ENCODE data around the gene PLSCR1.
"Not testable (repeated sequence)": the region's sequence is repeated elsewhere in the genome, so short reads cannot be mapped to it uniquely, and the experiment has no call there.

Gene PLSCR1

GRCh38 chr3:146502887-146503460, 41.4 kb downstream of the PLSCR1 start:
- H3K27me3 ChIP-seq (ENCODE audit: insufficient read depth, insufficient read length), result no peaks in the 10 kb centered on the region
- H3K36me3 ChIP-seq (ENCODE audit: insufficient read depth, insufficient read length, low read length), result no peaks in the 10 kb centered on the region
- no peak overlapping the region for H3K4me3 ChIP-seq (ENCODE audit: insufficient read length, low read depth)
- TF ChIP-seq YY1 (IDR thresholded peaks at IDR 0.05; ENCODE audit: insufficient read depth, insufficient read length) (no peak), ZNF274 (IDR thresholded peaks at IDR 0.05; ENCODE audit: low read depth, low read length) (no peak)
- no peak overlapping the region for H3K9ac ChIP-seq (ENCODE audit: insufficient read length, low read depth)
- H3K4me1 ChIP-seq (ENCODE audit: insufficient read depth, insufficient read length), result no peaks in the 10 kb centered on the region
- peaks cover 2% of the 10 kb centered on the region for H3K9me3 ChIP-seq (ENCODE audit: insufficient read depth, low read length)
- no peak for DNase-seq (ENCODE audit: low read depth, low spot score)

GRCh38 chr3:146501752-146502151, 42.7 kb downstream of the PLSCR1 start:
- Histone ChIP-seq H3K36me3 (ENCODE audit: insufficient read depth, insufficient read length, low read length) (no peaks in the 10 kb centered on the region), H3K9me3 (ENCODE audit: insufficient read depth, low read length) (peaks cover 11% of the 10 kb centered on the region), H3K4me3 (ENCODE audit: insufficient read length, low read depth) (no peak overlapping the region), H3K27me3 (ENCODE audit: insufficient read depth, insufficient read length) (no peaks in the 10 kb centered on the region), H3K9ac (ENCODE audit: insufficient read length, low read depth) (no peak overlapping the region), H3K4me1 (ENCODE audit: insufficient read depth, insufficient read length) (no peaks in the 10 kb centered on the region)
- TF ChIP-seq ZNF274 (IDR thresholded peaks at IDR 0.05; ENCODE audit: low read depth, low read length) (no peak), SUZ12 (IDR thresholded peaks at IDR 0.05; ENCODE audit: extremely low read depth, insufficient read depth, insufficient read length) (no peak), YY1 (IDR thresholded peaks at IDR 0.05; ENCODE audit: insufficient read depth, insufficient read length) (no peak)
- no peak for DNase-seq (ENCODE audit: low read depth, low spot score)

GRCh38 chr3:146499701-146500100, 44.7 kb downstream of the PLSCR1 start:
- Histone ChIP-seq H3K4me1 (ENCODE audit: insufficient read depth, insufficient read length) (no peaks in the 10 kb centered on the region), H3K27me3 (ENCODE audit: insufficient read depth, insufficient read length) (no peaks in the 10 kb centered on the region)

GRCh38 chr3:146498002-146498736, 46.2 kb downstream of the PLSCR1 start:
- TF ChIP-seq ZNF274 (IDR thresholded peaks at IDR 0.05; ENCODE audit: low read depth, low read length) (no peak), SUZ12 (IDR thresholded peaks at IDR 0.05; ENCODE audit: extremely low read depth, insufficient read depth, insufficient read length) (no peak), YY1 (IDR thresholded peaks at IDR 0.05; ENCODE audit: insufficient read depth, insufficient read length) (no peak)
- H3K36me3 ChIP-seq (ENCODE audit: insufficient read depth, insufficient read length, low read length), result no peaks in the 10 kb centered on the region
- H3K27me3 ChIP-seq (ENCODE audit: insufficient read depth, insufficient read length), result no peaks in the 10 kb centered on the region
- peaks cover 11% of the 10 kb centered on the region; the same call in 1 of the 2 replicates for H3K9me3 ChIP-seq (ENCODE audit: insufficient read depth, low read length)
- H3K4me3 ChIP-seq (ENCODE audit: insufficient read length, low read depth), result no peak overlapping the region
- no peak overlapping the region for H3K9ac ChIP-seq (ENCODE audit: insufficient read length, low read depth)
- no peak for DNase-seq (ENCODE audit: low read depth, low spot score)
- no peaks in the 10 kb centered on the region for H3K4me1 ChIP-seq (ENCODE audit: insufficient read depth, insufficient read length)

More at GRCh38 chr3:146499701-146500100, 44.7 kb downstream of the PLSCR1 start:
- no peak for TF ChIP-seq SUZ12 (IDR thresholded peaks at IDR 0.05; ENCODE audit: extremely low read depth, insufficient read depth, insufficient read length)
- no peak for TF ChIP-seq YY1 (IDR thresholded peaks at IDR 0.05; ENCODE audit: insufficient read depth, insufficient read length)
- no peak for TF ChIP-seq ZNF274 (IDR thresholded peaks at IDR 0.05; ENCODE audit: low read depth, low read length)
- no peaks in the 10 kb centered on the region for H3K36me3 ChIP-seq (ENCODE audit: insufficient read depth, insufficient read length, low read length)
- H3K4me3 ChIP-seq (ENCODE audit: insufficient read length, low read depth), result no peak overlapping the region
- peaks cover 11% of the 10 kb centered on the region for H3K9me3 ChIP-seq (ENCODE audit: insufficient read depth, low read length)
- DNase-seq (ENCODE audit: low read depth, low spot score), result no peak
- H3K9ac ChIP-seq (ENCODE audit: insufficient read length, low read depth), result no peak overlapping the region

GRCh38 chr3:146497145-146497843, 47.1 kb downstream of the PLSCR1 start:
- H3K27me3 ChIP-seq (ENCODE audit: insufficient read depth, insufficient read length); H3K4me1 ChIP-seq (ENCODE audit: insufficient read depth, insufficient read length); DNase-seq (ENCODE audit: low read depth, low spot score); H3K36me3 ChIP-seq (ENCODE audit: insufficient read depth, insufficient read length, low read length); H3K9ac ChIP-seq (ENCODE audit: insufficient read length, low read depth); H3K4me3 ChIP-seq (ENCODE audit: insufficient read length, low read depth): not testable (repeated sequence)
- peaks cover 11% of the 10 kb centered on the region; the same call in 1 of the 2 replicates for H3K9me3 ChIP-seq (ENCODE audit: insufficient read depth, low read length)

- Histone ChIP-seq H3K27me3 (ENCODE audit: insufficient read depth, insufficient read length) (no peaks in the 10 kb centered on the region), H3K36me3 (ENCODE audit: insufficient read depth, insufficient read length, low read length) (no peaks in the 10 kb centered on the region), H3K9ac (ENCODE audit: insufficient read length, low read depth) (no peak overlapping the region), H3K4me1 (ENCODE audit: insufficient read depth, insufficient read length) (no peaks in the 10 kb centered on the region), H3K4me3 (ENCODE audit: insufficient read length, low read depth) (no peak overlapping the region), H3K9me3 (ENCODE audit: insufficient read depth, low read length) (peaks cover 11% of the 10 kb centered on the region; the same call in 1 of the 2 replicates)
- TF ChIP-seq ZNF274 (IDR thresholded peaks at IDR 0.05; ENCODE audit: low read depth, low read length) (no peak), YY1 (IDR thresholded peaks at IDR 0.05; ENCODE audit: insufficient read depth, insufficient read length) (no peak), SUZ12 (IDR thresholded peaks at IDR 0.05; ENCODE audit: extremely low read depth, insufficient read depth, insufficient read length) (no peak)
- no peak for DNase-seq (ENCODE audit: low read depth, low spot score)
These were observed 47.7 kb downstream of the PLSCR1 start for GRCh38 chr3:146496726-146497125.

- no peaks in the 10 kb centered on the region for H3K27me3 ChIP-seq (ENCODE audit: insufficient read depth, insufficient read length)
- no peaks in the 10 kb centered on the region for H3K36me3 ChIP-seq (ENCODE audit: insufficient read depth, insufficient read length, low read length)
- H3K9me3 ChIP-seq (ENCODE audit: insufficient read depth, low read length), result peaks cover 11% of the 10 kb centered on the region; the same call in 1 of the 2 replicates
- H3K4me1 ChIP-seq (ENCODE audit: insufficient read depth, insufficient read length), result no peaks in the 10 kb centered on the region
- TF ChIP-seq SUZ12 (IDR thresholded peaks at IDR 0.05; ENCODE audit: extremely low read depth, insufficient read depth, insufficient read length) (no peak), ZNF274 (IDR thresholded peaks at IDR 0.05; ENCODE audit: low read depth, low read length) (no peak), YY1 (IDR thresholded peaks at IDR 0.05; ENCODE audit: insufficient read depth, insufficient read length) (no peak)
- DNase-seq (ENCODE audit: low read depth, low spot score), result no peak
- H3K4me3 ChIP-seq (ENCODE audit: insufficient read length, low read depth), result no peak overlapping the region
- no peak overlapping the region for H3K9ac ChIP-seq (ENCODE audit: insufficient read length, low read depth)
These were observed 48.2 kb downstream of the PLSCR1 start for GRCh38 chr3:146496251-146496650.

Data from NT2/D1 (cell line).